ENCODE results near the gene GALNT13.

Gene GALNT13

DNA sequence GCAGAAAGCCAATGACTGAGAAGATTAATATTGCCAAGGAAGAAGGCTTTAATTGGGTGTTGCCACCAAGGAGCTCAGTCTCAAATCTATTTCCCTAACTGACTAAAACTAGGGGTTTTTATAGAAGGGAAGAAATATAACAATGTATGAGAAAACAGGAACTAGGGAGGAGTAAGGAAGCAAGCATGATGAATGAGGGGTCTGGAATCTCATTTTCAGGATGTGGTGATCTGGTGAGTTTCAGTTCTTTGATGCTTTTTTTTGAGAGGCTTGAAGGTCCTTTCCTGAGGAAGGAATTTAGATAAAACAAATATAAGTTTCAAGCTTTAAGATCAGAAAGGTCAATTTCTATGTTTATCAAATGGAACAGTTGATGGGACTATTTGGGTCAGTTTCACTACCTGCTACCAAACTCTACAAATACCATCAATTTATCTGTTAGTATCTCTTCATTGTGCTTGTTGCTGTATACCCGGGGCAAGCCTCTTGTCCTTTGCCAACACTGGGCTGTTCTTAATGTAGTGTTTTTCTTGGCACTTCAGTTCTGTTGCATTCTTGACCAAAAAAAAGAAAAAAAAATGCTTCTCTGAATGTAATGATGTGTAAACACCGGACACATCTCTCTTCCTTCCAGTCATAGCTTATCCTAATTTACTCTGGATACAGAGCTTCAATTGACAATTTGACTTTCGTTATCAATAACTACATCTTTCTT is 357.0 kb downstream of the GALNT13 start:
- no peaks in the 10 kb centered on the region for H3K27me3 ChIP-seq (ENCODE audit: low read length)
- H3K9me2 ChIP-seq (replicated peaks; ENCODE audit: insufficient read depth, low read length) = no peaks in the 10 kb centered on the region
- no peaks in the 10 kb centered on the region for H3K36me3 ChIP-seq (ENCODE audit: low read length)
- no peaks in the 10 kb centered on the region for H3F3A ChIP-seq (ENCODE audit: insufficient read depth)
- H3K79me2 ChIP-seq (ENCODE audit: insufficient read depth, low read length) = no peaks in the 10 kb centered on the region
- TF ChIP-seq EZH2phosphoT487 (conservative IDR thresholded peaks at IDR 0.05; ENCODE audit: low read length) = no peak
- no peak for TF ChIP-seq CTCF (IDR thresholded peaks at IDR 0.05; ENCODE audit: insufficient read depth, low read length, poor library complexity, severe bottlenecking)
- H3K4me2 ChIP-seq (ENCODE audit: low read depth, low read length, poor library complexity, severe bottlenecking) = no peak overlapping the region
- no peak overlapping the region for H3K9ac ChIP-seq (ENCODE audit: low read length)
- H3K27ac ChIP-seq (ENCODE audit: low read depth, low read length) = no peak overlapping the region
- H2AFZ ChIP-seq (ENCODE audit: low read depth, low read length, severe bottlenecking) = no peak overlapping the region
- H3K9me3 ChIP-seq (ENCODE audit: insufficient read depth, low read length) = no peaks in the 10 kb centered on the region
- no peaks in the 10 kb centered on the region for H4K20me1 ChIP-seq (ENCODE audit: low read depth, low read length)
- H3K4me3 ChIP-seq (ENCODE audit: insufficient read depth, low read length, poor library complexity, severe bottlenecking) = no peak overlapping the region

DNA sequence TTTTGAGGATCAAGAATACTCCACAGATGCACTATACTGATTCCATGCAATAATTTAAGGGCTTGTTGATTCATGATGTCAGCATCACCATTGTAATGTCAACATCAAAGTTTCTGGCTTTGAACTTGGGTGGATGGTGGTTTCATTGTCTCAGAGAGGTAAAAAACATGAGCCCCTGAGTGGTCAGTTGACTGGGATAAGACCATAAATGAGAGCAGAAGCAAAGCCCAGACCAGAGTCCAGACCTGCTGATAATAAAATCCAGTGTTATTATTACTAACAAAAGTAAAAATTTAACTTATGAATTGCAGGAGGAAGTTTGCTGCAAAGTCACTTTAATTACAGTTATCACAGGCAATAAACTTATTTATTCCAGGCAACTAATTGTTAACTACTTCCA is 358.2 kb downstream of the GALNT13 start:
- H3K9me2 ChIP-seq (replicated peaks; ENCODE audit: insufficient read depth, low read length) = no peaks in the 10 kb centered on the region
- H3K9me3 ChIP-seq (ENCODE audit: insufficient read depth, low read length) = no peaks in the 10 kb centered on the region
- H3F3A ChIP-seq (ENCODE audit: insufficient read depth) = no peaks in the 10 kb centered on the region
- no peak overlapping the region for H3K27ac ChIP-seq (ENCODE audit: low read depth, low read length)
- no peak overlapping the region for H3K4me3 ChIP-seq (ENCODE audit: insufficient read depth, low read length, poor library complexity, severe bottlenecking)
- no peak overlapping the region for H2AFZ ChIP-seq (ENCODE audit: low read depth, low read length, severe bottlenecking)
- TF ChIP-seq CTCF (IDR thresholded peaks at IDR 0.05; ENCODE audit: insufficient read depth, low read length, poor library complexity, severe bottlenecking) (no peak), EZH2phosphoT487 (conservative IDR thresholded peaks at IDR 0.05; ENCODE audit: low read length) (no peak)
- no peak overlapping the region for H3K4me2 ChIP-seq (ENCODE audit: low read depth, low read length, poor library complexity, severe bottlenecking)
- H4K20me1 ChIP-seq (ENCODE audit: low read depth, low read length) = no peaks in the 10 kb centered on the region
- no peaks in the 10 kb centered on the region for H3K27me3 ChIP-seq (ENCODE audit: low read length)
- no peaks in the 10 kb centered on the region for H3K79me2 ChIP-seq (ENCODE audit: insufficient read depth, low read length)
- H3K9ac ChIP-seq (ENCODE audit: low read length) = no peak overlapping the region
- no peaks in the 10 kb centered on the region for H3K36me3 ChIP-seq (ENCODE audit: low read length)

DNA sequence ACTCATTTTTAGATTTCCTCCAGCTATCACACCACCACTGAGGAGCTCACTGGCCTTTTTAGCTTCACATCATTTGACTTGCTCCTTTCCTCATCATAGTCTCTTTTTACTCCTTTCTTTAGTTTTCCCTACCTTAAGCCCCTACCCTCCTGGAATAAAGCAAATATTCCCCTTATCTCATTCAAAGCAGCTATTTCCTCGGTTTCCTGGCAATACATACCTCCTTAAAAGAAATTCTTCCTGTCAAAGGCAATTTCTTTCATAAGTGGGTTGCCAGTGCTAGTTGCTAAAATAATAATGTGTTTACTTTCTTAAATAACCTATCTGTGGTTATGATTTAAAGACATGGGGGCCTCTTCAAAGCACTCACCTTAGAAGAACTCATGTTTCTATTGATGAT is 359.3 kb downstream of the GALNT13 start:
- TF ChIP-seq EZH2phosphoT487 (conservative IDR thresholded peaks at IDR 0.05; ENCODE audit: low read length) (no peak), CTCF (IDR thresholded peaks at IDR 0.05; ENCODE audit: insufficient read depth, low read length, poor library complexity, severe bottlenecking) (no peak)
- no peak overlapping the region for H3K9ac ChIP-seq (ENCODE audit: low read length)
- H3K9me3 ChIP-seq (ENCODE audit: insufficient read depth, low read length) = no peaks in the 10 kb centered on the region
- H4K20me1 ChIP-seq (ENCODE audit: low read depth, low read length) = no peaks in the 10 kb centered on the region
- no peaks in the 10 kb centered on the region for H3K9me2 ChIP-seq (replicated peaks; ENCODE audit: insufficient read depth, low read length)
- H3K27ac ChIP-seq (ENCODE audit: low read depth, low read length) = no peak overlapping the region
- no peaks in the 10 kb centered on the region for H3F3A ChIP-seq (ENCODE audit: insufficient read depth)
- H3K4me3 ChIP-seq (ENCODE audit: insufficient read depth, low read length, poor library complexity, severe bottlenecking) = no peak overlapping the region
- H3K27me3 ChIP-seq (ENCODE audit: low read length) = no peaks in the 10 kb centered on the region
- no peaks in the 10 kb centered on the region for H3K79me2 ChIP-seq (ENCODE audit: insufficient read depth, low read length)
- H3K4me2 ChIP-seq (ENCODE audit: low read depth, low read length, poor library complexity, severe bottlenecking) = no peak overlapping the region
- H3K36me3 ChIP-seq (ENCODE audit: low read length) = no peaks in the 10 kb centered on the region
- no peak overlapping the region for H2AFZ ChIP-seq (ENCODE audit: low read depth, low read length, severe bottlenecking)

Data from SU-DHL-6 (cell line).